ENCODE data around the gene CACNA2D3.

The CACNA2D3 gene

DNA sequence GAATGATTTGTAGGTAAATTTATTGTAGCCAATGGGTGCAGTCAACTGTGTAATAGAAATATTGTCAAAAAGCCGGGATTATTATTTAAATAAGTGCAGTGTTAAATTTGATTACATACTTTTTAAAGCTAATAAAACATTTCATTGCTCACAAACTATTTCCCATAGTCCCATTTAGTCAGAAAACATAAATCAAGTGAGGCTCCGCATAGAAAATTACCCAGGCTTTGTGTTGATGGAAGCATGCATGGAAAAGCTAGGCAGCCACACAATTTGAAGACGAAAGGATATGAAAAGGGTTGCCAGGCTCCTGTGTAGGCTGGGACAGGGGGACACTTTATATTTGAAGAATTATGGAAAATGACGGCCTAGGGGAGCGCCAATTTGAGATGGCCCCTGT lies 723.2 kb downstream of the CACNA2D3 start:
- H3K4me1 ChIP-seq (ENCODE audit: control insufficient read depth, insufficient read depth, low read length), result no peaks in the 10 kb centered on the region
- H3K36me3 ChIP-seq (ENCODE audit: control insufficient read depth, insufficient read depth, low read length), result no peaks in the 10 kb centered on the region
- no peak overlapping the region for H3K4me3 ChIP-seq (ENCODE audit: low read depth, low read length)
- H3K27me3 ChIP-seq (ENCODE audit: control insufficient read depth, insufficient read depth, low read length), result no peaks in the 10 kb centered on the region
- H3K9ac ChIP-seq (ENCODE audit: low read depth, low read length), result no peak overlapping the region
- no peaks in the 10 kb centered on the region for H3K9me3 ChIP-seq (ENCODE audit: control insufficient read depth, insufficient read depth, low read length)

- Histone ChIP-seq H3K36me3 (ENCODE audit: control insufficient read depth, insufficient read depth, low read length) (no peaks in the 10 kb centered on the region), H3K9me3 (ENCODE audit: control insufficient read depth, insufficient read depth, low read length) (no peaks in the 10 kb centered on the region), H3K4me1 (ENCODE audit: control insufficient read depth, insufficient read depth, low read length) (no peaks in the 10 kb centered on the region), H3K9ac (ENCODE audit: low read depth, low read length) (no peak overlapping the region), H3K27me3 (ENCODE audit: control insufficient read depth, insufficient read depth, low read length) (no peaks in the 10 kb centered on the region), H3K4me3 (ENCODE audit: low read depth, low read length) (no peak overlapping the region)
Measured at GRCh38 chr3:54846119-54846518, 723.8 kb downstream of the CACNA2D3 start.

DNA sequence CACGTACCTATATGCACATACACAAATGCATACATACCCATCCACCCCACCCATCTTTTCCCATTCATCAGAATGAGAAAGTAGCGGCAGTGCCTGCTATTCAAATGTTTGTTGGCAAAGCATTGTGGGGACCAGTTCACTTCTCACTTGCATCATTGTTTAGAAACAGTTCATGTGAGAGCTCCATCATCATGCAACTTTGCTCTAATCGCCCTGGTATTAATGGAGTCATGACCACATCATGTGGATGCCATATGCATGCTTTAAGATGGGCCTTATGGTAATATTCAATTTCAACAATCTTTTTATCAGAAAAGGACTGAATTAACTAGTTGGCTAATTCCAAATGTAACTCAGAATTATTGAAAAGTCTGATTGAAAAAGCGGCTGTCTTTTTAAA lies 725.0 kb downstream of the CACNA2D3 start:
- Histone ChIP-seq H3K9me3 (ENCODE audit: control insufficient read depth, insufficient read depth, low read length) (no peaks in the 10 kb centered on the region), H3K9ac (ENCODE audit: low read depth, low read length) (no peak overlapping the region), H3K4me1 (ENCODE audit: control insufficient read depth, insufficient read depth, low read length) (no peaks in the 10 kb centered on the region), H3K27me3 (ENCODE audit: control insufficient read depth, insufficient read depth, low read length) (no peaks in the 10 kb centered on the region), H3K4me3 (ENCODE audit: low read depth, low read length) (no peak overlapping the region), H3K36me3 (ENCODE audit: control insufficient read depth, insufficient read depth, low read length) (no peaks in the 10 kb centered on the region)

DNA sequence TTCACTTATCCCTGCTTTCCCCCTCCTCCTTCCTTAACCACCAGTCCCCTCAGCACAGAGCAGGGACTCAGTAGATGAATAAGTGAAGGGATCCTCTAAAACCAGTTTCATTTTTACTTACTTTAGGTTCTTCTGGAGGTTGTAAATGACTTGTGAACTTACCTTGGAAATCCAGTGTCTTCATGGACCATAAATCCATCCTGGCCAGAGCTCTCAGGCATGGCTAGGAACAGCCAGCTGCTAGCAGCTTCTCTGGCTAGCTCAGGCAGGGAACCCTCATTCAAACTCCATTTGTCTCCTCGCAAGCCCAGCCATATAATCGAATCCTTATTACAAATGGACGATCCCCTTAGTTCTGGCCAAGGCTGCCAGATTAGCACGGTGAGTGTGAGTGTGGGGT lies 727.0 kb downstream of the CACNA2D3 start:
- H3K9me3 ChIP-seq (ENCODE audit: control insufficient read depth, insufficient read depth, low read length), result no peaks in the 10 kb centered on the region
- H3K4me3 ChIP-seq (ENCODE audit: low read depth, low read length), result no peak overlapping the region
- no peaks in the 10 kb centered on the region for H3K36me3 ChIP-seq (ENCODE audit: control insufficient read depth, insufficient read depth, low read length)
- no peak overlapping the region for H3K9ac ChIP-seq (ENCODE audit: low read depth, low read length)
- H3K4me1 ChIP-seq (ENCODE audit: control insufficient read depth, insufficient read depth, low read length), result peaks cover 2% of the 10 kb centered on the region
- no peaks in the 10 kb centered on the region for H3K27me3 ChIP-seq (ENCODE audit: control insufficient read depth, insufficient read depth, low read length)

GRCh38 chr3:54850484-54851018 lies 728.2 kb downstream of the CACNA2D3 start:
- H3K4me1 ChIP-seq (ENCODE audit: control insufficient read depth, insufficient read depth, low read length), result peaks cover 2% of the 10 kb centered on the region
- H3K9ac ChIP-seq (ENCODE audit: low read depth, low read length), result no peak overlapping the region
- no peaks in the 10 kb centered on the region for H3K27me3 ChIP-seq (ENCODE audit: control insufficient read depth, insufficient read depth, low read length)
- H3K36me3 ChIP-seq (ENCODE audit: control insufficient read depth, insufficient read depth, low read length), result no peaks in the 10 kb centered on the region
- H3K9me3 ChIP-seq (ENCODE audit: control insufficient read depth, insufficient read depth, low read length), result no peaks in the 10 kb centered on the region
- no peak overlapping the region for H3K4me3 ChIP-seq (ENCODE audit: low read depth, low read length)

DNA sequence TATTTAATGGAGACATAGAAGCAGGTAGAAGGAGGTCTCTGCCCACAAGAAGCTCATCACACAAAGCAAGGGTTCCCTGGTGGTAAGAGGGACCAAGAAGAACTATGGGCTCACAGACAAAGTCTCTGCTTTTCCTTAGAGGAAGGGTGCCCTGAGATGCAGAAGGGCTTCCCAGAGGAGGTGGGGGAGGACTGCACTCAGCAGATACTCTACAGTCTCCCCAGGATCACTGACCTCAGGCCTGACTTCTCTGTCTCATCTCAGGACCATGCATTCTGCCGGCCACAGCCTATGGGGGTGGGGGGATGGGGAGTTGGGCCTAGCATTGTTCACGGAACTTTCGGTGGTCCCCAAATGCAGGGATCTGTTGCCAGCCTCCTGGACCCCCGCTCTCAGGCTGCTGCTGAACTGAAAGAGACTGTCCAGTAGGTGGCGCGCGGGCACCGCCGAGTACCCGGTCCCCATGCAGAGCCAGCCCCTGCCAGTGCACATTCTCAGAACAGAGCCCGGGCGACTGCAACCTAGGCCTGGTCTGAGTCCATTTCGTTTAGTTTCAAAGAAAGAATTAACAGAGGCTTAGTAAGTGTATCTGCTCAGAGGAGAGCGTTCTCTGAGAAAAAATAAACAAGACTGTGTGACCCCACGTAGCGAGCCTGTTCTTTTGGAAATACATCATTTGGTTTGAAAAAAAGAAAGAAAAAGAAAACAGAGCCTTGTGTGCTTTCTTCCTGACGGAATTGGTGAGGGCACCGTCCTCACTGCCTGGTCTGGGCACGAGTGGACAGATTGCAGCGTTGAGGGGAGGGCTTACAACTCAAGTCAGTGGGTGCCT lies 731.4 kb downstream of the CACNA2D3 start:
- Histone ChIP-seq H3K4me3 (ENCODE audit: low read depth, low read length) (no peak overlapping the region), H3K27me3 (ENCODE audit: control insufficient read depth, insufficient read depth, low read length) (no peaks in the 10 kb centered on the region), H3K9ac (ENCODE audit: low read depth, low read length) (peak overlapping the region; percentile 37), H3K4me1 (ENCODE audit: control insufficient read depth, insufficient read depth, low read length) (peaks cover 7% of the 10 kb centered on the region), H3K9me3 (ENCODE audit: control insufficient read depth, insufficient read depth, low read length) (no peaks in the 10 kb centered on the region), H3K36me3 (ENCODE audit: control insufficient read depth, insufficient read depth, low read length) (no peaks in the 10 kb centered on the region)

GRCh38 chr3:54856271-54856670 lies 733.9 kb downstream of the CACNA2D3 start:
- no peak overlapping the region for H3K9ac ChIP-seq (ENCODE audit: low read depth, low read length)
- H3K4me1 ChIP-seq (ENCODE audit: control insufficient read depth, insufficient read depth, low read length), result peaks cover 7% of the 10 kb centered on the region
- H3K36me3 ChIP-seq (ENCODE audit: control insufficient read depth, insufficient read depth, low read length), result no peaks in the 10 kb centered on the region
- no peaks in the 10 kb centered on the region for H3K9me3 ChIP-seq (ENCODE audit: control insufficient read depth, insufficient read depth, low read length)
- H3K27me3 ChIP-seq (ENCODE audit: control insufficient read depth, insufficient read depth, low read length), result no peaks in the 10 kb centered on the region
- H3K4me3 ChIP-seq (ENCODE audit: low read depth, low read length), result no peak overlapping the region

DNA sequence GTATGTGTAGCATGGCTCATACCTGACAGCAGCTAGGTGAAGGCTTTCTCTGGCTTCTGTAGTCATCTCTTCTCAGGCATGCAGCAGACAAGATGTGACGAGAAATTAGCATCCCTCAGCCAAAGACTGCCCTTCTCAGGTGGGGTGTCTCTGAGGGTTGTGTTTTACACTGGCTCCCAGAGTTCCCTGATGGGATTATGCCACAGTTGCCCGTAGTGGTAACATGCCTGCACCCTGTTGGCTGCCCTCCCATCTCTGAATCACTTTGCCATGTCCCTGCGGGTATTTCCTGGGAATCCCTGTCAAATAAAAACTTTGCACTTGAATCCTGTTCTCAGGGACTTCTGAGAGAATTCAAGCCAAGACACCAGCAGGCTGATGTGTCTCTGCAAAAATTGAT lies 735.0 kb downstream of the CACNA2D3 start:
- Histone ChIP-seq H3K27me3 (ENCODE audit: control insufficient read depth, insufficient read depth, low read length) (no peaks in the 10 kb centered on the region), H3K36me3 (ENCODE audit: control insufficient read depth, insufficient read depth, low read length) (no peaks in the 10 kb centered on the region), H3K4me3 (ENCODE audit: low read depth, low read length) (no peak overlapping the region), H3K9me3 (ENCODE audit: control insufficient read depth, insufficient read depth, low read length) (no peaks in the 10 kb centered on the region), H3K9ac (ENCODE audit: low read depth, low read length) (no peak overlapping the region), H3K4me1 (ENCODE audit: control insufficient read depth, insufficient read depth, low read length) (peaks cover 7% of the 10 kb centered on the region)

DNA sequence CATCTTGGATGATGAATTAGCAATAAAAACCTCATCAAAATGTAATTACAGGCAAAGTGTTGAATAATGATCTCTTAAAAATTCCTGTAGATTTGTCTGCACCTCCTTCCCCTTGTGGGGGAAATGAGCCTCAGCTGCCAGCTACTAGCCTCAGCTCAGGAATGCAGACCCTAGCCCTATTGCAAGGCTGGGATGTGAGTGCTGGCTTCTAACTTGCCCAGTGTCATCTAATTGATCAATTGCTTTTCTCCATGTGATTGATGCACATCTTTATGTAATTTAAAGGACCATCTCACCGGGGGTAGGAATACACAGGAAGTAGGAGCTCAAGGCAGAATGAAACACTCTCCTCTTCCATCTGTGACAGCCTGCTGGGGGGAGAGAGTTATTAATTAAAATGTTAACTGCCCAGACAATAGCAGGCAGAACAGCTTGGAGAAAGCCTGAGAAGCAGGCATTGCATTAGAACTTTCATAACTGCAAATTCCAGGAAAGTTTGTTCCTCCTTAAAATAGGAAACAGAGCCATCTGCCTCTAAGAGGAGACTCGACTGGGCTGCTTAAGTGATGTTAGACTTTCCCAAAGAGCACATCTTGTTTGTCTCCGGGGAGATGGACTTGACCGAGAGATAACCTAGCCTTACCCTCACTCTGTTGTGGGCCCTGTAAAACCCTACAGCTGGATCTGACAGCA lies 735.9 kb downstream of the CACNA2D3 start:
- peaks cover 7% of the 10 kb centered on the region for H3K4me1 ChIP-seq (ENCODE audit: control insufficient read depth, insufficient read depth, low read length)
- H3K27me3 ChIP-seq (ENCODE audit: control insufficient read depth, insufficient read depth, low read length), result no peaks in the 10 kb centered on the region
- no peaks in the 10 kb centered on the region for H3K9me3 ChIP-seq (ENCODE audit: control insufficient read depth, insufficient read depth, low read length)
- H3K4me3 ChIP-seq (ENCODE audit: low read depth, low read length), result no peak overlapping the region
- H3K9ac ChIP-seq (ENCODE audit: low read depth, low read length), result no peak overlapping the region
- H3K36me3 ChIP-seq (ENCODE audit: control insufficient read depth, insufficient read depth, low read length), result no peaks in the 10 kb centered on the region

DNA sequence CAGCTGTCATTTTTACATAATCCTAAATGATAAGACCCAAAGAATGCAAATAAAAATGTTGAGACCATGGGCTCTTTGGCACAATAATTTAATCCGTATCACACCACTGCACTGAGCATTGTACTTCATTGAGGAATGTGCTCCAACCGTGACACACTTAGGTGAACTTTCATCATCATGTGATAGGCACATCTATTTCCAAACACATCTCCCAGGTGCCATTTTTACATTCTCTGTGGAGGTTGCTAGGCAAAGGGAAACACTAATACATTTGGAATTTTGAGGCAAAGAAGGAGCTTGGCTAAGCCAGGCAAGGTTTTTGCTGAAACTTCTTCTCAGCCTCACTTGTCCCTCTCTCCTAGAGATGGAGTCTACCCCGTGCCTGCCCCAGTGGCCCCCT lies 736.8 kb downstream of the CACNA2D3 start:
- no peaks in the 10 kb centered on the region for H3K9me3 ChIP-seq (ENCODE audit: control insufficient read depth, insufficient read depth, low read length)
- H3K27me3 ChIP-seq (ENCODE audit: control insufficient read depth, insufficient read depth, low read length), result no peaks in the 10 kb centered on the region
- peaks cover 5% of the 10 kb centered on the region for H3K4me1 ChIP-seq (ENCODE audit: control insufficient read depth, insufficient read depth, low read length)
- no peak overlapping the region for H3K4me3 ChIP-seq (ENCODE audit: low read depth, low read length)
- no peak overlapping the region for H3K9ac ChIP-seq (ENCODE audit: low read depth, low read length)
- H3K36me3 ChIP-seq (ENCODE audit: control insufficient read depth, insufficient read depth, low read length), result no peaks in the 10 kb centered on the region

DNA sequence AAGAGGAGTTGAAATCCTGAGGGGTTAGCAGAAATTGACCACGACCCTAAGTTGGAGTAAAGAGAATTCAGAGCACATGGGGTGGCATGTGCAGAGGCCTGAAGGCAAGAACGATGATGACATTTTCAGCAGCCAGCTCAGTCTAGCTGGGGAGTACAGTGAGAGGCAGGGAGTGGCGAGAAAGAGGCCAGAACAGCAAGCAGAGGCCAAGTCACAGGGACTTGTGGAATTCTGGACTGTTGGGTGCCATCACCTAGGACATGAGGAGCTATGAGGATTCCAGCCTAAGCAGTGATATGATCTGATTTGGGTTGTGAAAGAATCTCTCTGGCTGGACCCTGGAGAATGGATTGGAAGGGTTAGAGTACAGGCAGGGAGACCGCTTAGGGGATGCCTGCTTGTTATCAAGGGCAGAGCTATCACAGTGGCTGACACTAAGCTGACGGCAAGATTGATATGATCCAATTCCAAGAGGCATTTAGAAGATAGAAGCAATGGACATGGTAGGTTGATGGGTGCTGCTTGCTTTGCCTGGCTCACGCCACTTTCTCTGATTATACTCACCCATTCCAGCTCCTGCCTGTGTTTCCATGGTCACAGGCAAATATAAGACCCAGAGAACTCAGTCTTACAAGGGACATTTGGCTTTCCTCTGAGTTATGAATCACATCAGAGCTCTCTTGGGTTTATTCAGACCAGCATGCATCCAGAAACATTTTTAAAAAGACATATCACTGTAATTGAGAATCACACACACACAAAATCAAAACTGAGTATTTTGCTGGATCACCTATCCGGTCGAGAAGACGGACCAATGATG lies 739.1 kb downstream of the CACNA2D3 start:
- H3K4me1 ChIP-seq (ENCODE audit: control insufficient read depth, insufficient read depth, low read length), result peaks cover 5% of the 10 kb centered on the region
- H3K36me3 ChIP-seq (ENCODE audit: control insufficient read depth, insufficient read depth, low read length), result no peaks in the 10 kb centered on the region

More for the DNA sequence above, 739.1 kb downstream of the CACNA2D3 start:
- Histone ChIP-seq H3K9me3 (ENCODE audit: control insufficient read depth, insufficient read depth, low read length) (no peaks in the 10 kb centered on the region), H3K9ac (ENCODE audit: low read depth, low read length) (no peak overlapping the region), H3K4me3 (ENCODE audit: low read depth, low read length) (no peak overlapping the region), H3K27me3 (ENCODE audit: control insufficient read depth, insufficient read depth, low read length) (no peaks in the 10 kb centered on the region)

Data from iPS-15b (cell line).